HepG2 (cell line): ENCODE results near the gene SLC43A1. TPM values are rescaled to one million over a fixed set of nuclear protein-coding genes. Genes with fewer than 3 reads are reported as not detected.

Experiments
- ATAC-seq: fragments of 200-7000 bp; cut with Tn5 transposase; 3 replicates; pipeline ENCODE4 v1.9.1; 2020; ENCODE audit warnings: mild to moderate bottlenecking, moderate library complexity
- BruUV-seq: library from RNA; stranded (reverse); fragments of 400-500 nt; replicated peaks from 2 replicates; lab custom pipeline; 2021; lab: Mats Ljungman, UMichigan
- CTCF ChIA-PET: fragments of 300-600 bp; formaldehyde crosslinking; extraction: SDS; loops from one replicate; lab custom pipeline; 2021; ENCODE audit warnings: low total read pairs, inconsistent platforms, low intra/inter-chr PET ratio; lab: Yijun Ruan, JAX
- POLR2A ChIA-PET: fragments of 350-600 bp; sonication (Branson Sonifier 250); formaldehyde crosslinking; loops from one replicate; lab custom pipeline; 2020; ENCODE audit warnings: antibody characterized with exemption, inconsistent platforms; lab: Yijun Ruan, JAX
- DNase-seq: peaks from one replicate; pipeline ENCODE4 v3.0.0-alpha.2; 2015; ENCODE audit warnings: low spot score
- FAIRE-seq: peaks from 3 replicates; lab custom pipeline; 2011; peaks lifted over from hg19 to GRCh38; lab: Jason Lieb, UNC
- H2AFZ ChIP-seq: one replicate; pipeline ENCODE4 v1.6.1; 2011; ENCODE audit warnings: low read length, inconsistent platforms
- H3K27ac ChIP-seq: fragments of 300-600 bp; 3 replicates; pipeline ENCODE4 v1.8.0; 2011; ENCODE audit warnings: mixed run types, mild to moderate bottlenecking, mixed read lengths, low read length, inconsistent platforms; ENCODE audit not compliant: insufficient read depth; ENCODE audit errors: extremely low read length
- H3K27me3 ChIP-seq, 2 experiments: fragments of 200-600 bp in 1 of 2; 2 replicates in 1 of 2; 3 replicates in 1 of 2; pipeline versions ENCODE4 v1.6.0 to v1.8.0; 2011; ENCODE audit warnings: low read length in 2 of 2, mild to moderate bottlenecking in 2 of 2, moderate library complexity in 2 of 2, inconsistent platforms in 1 of 2; ENCODE audit not compliant: insufficient read depth in 2 of 2, control insufficient read depth in 1 of 2
- H3K36me3 ChIP-seq, 2 experiments: fragments of 200-600 bp in 1 of 2; replicated peaks in 1 of 2; 2 replicates in 1 of 2; 3 replicates in 1 of 2; pipeline versions ENCODE4 v1.5.1 to v1.8.0; 2011; ENCODE audit warnings: low read length in 2 of 2, inconsistent platforms in 1 of 2; ENCODE audit not compliant: insufficient read depth in 2 of 2, control insufficient read depth in 1 of 2
- H3K4me1 ChIP-seq: 2 replicates; pipeline ENCODE4 v1.5.1; 2012; ENCODE audit warnings: low read length, inconsistent platforms; ENCODE audit not compliant: insufficient read depth
- H3K4me2 ChIP-seq: 2 replicates; pipeline ENCODE4 v1.6.0; 2011; ENCODE audit warnings: low read depth, low read length, inconsistent platforms
- H3K4me3 ChIP-seq, 3 experiments: fragments of 200-600 bp in 1 of 3; sonication (generic), shearing (Covaris generic) in 1 of 3; replicated peaks in 1 of 3; 2 replicates each; pipeline ENCODE4 v1.5.1; 2011 to 2016; ENCODE audit warnings: low read length in 3 of 3, inconsistent platforms in 2 of 3, low read depth in 2 of 3, mild to moderate bottlenecking in 2 of 3, control low read depth in 1 of 3, mixed read lengths in 1 of 3; ENCODE audit not compliant: insufficient read depth in 1 of 3
- H3K79me2 ChIP-seq: one replicate; pipeline ENCODE4 v1.6.1; 2011; ENCODE audit warnings: low read length, inconsistent platforms; ENCODE audit not compliant: insufficient read depth
- H3K9ac ChIP-seq: 2 replicates; pipeline ENCODE4 v1.6.0; 2011; ENCODE audit warnings: mild to moderate bottlenecking, low read depth, low read length, inconsistent platforms; ENCODE audit not compliant: insufficient read depth
- H3K9me3 ChIP-seq: 2 replicates; pipeline ENCODE4 v1.5.1; 2012; ENCODE audit warnings: mild to moderate bottlenecking, low read length
- H4K20me1 ChIP-seq: 2 replicates; pipeline ENCODE4 v1.6.0; 2011; ENCODE audit warnings: inconsistent platforms, mild to moderate bottlenecking, low read length, moderate library complexity; ENCODE audit not compliant: insufficient read depth
- FOXM1 ChIP-seq: sonication (generic); formaldehyde crosslinking; IDR thresholded peaks from 2 replicates; pipeline ENCODE4 v1.5.0; 2020; ENCODE audit warnings: missing genetic modification reagents
- IRX3 ChIP-seq: sonication (generic); formaldehyde crosslinking; IDR thresholded peaks from 2 replicates; pipeline ENCODE4 v1.8.1; 2023; ENCODE audit warnings: mild to moderate bottlenecking, low read depth, missing genetic modification reagents, borderline replicate concordance
- MAF1 ChIP-seq: sonication (generic); formaldehyde crosslinking; IDR thresholded peaks from 2 replicates; pipeline ENCODE4 v1.5.0; 2020; ENCODE audit warnings: missing genetic modification reagents, borderline replicate concordance
- RFX3 ChIP-seq: IDR thresholded peaks from 2 replicates; pipeline ENCODE4 v1.6.1; 2016; ENCODE audit warnings: missing biosample characterization, missing genetic modification reagents
- SOX6 ChIP-seq, 2 experiments: fragments of 450-650 bp in 1 of 2; sonication (generic) in 1 of 2; formaldehyde crosslinking in 1 of 2; IDR thresholded peaks; 2 replicates each; pipeline versions ENCODE4 v1.4.0 to v1.6.1; 2017 to 2020; ENCODE audit warnings: antibody characterized with exemption in 1 of 2, mild to moderate bottlenecking in 1 of 2, missing genetic modification reagents in 1 of 2
- ZNF12 ChIP-seq: sonication (generic); formaldehyde crosslinking; IDR thresholded peaks from 2 replicates; pipeline ENCODE4 v1.5.0; 2020; ENCODE audit warnings: missing genetic modification reagents
- ZNF546 ChIP-seq: sonication (generic); formaldehyde crosslinking; conservative IDR thresholded peaks from 2 replicates; pipeline ENCODE4 v1.8.1; 2023; ENCODE audit warnings: mild to moderate bottlenecking, missing genetic modification reagents
- WGBS: methylation state at CpG from one replicate; pipeline ENCODE4 v1.1.6; 2017; ENCODE audit warnings: low lambda C conversion rate; 5-methylcytosine and 5-hydroxymethylcytosine counted together
- in situ Hi-C: cut with HindIII; loops from 2 replicates; pipeline ENCODE4 v1.10.0; 2017; ENCODE audit warnings: low pct_unique_long_range_greater_than_20kb; ENCODE audit not compliant: extremely low pct_ligation_motif_present
- intact Hi-C: fragments of 100-400 bp; cut with micrococcal nuclease; formaldehyde crosslinking; loops from one replicate; pipeline ENCODE4 v1.10.0; 2022; ENCODE audit not compliant: unreplicated experiment
- polyA plus RNA-seq, 8 experiments: library from polyadenylated mRNA; depleted of rRNA in 3 of 8; stranded (reverse) in 7 of 8; unstranded in 1 of 8; fragments of >200 nt; fragmentation: Illumina TruSeq in 4 of 8; extraction: Trizol in 4 of 8; gene quantifications; 2 replicates each; pipeline versions ENCODE4 v1.2.1 to v1.2.3, GENCODE V29; 2011 to 2016; ENCODE audit warnings: low read depth in 4 of 8, missing spikeins in 1 of 8, mixed read lengths in 1 of 8; ENCODE audit not compliant: insufficient read depth in 1 of 8
- total RNA-seq, 5 experiments: library from RNA; depleted of rRNA; stranded (reverse); fragments of >200 nt; fragmentation: Illumina TruSeq; extraction: Trizol; gene quantifications; 2 replicates each; pipeline ENCODE4 v1.2.3, GENCODE V29; 2016; ENCODE audit warnings: low read depth in 1 of 5
- TF ChIP-seq, protein P1 (sequence below): IDR thresholded peaks from 2 replicates; pipeline ENCODE4 v1.6.1; 2016; ENCODE audit warnings: mild to moderate bottlenecking, missing biosample characterization, missing genetic modification reagents
- TF ChIP-seq, protein P2 (sequence below): sonication (generic); formaldehyde crosslinking; IDR thresholded peaks from 2 replicates; pipeline ENCODE4 v1.5.0; 2020; ENCODE audit warnings: mild to moderate bottlenecking, missing genetic modification reagents
- TF ChIP-seq, protein P3 (sequence below): IDR thresholded peaks from 2 replicates; pipeline ENCODE4 v1.6.1; 2016; ENCODE audit warnings: low read depth, control low read depth
- TF ChIP-seq, protein P4 (sequence below): sonication (generic); formaldehyde crosslinking; IDR thresholded peaks from 2 replicates; pipeline ENCODE4 v1.5.0; 2020; ENCODE audit warnings: mild to moderate bottlenecking, missing genetic modification reagents
- TF ChIP-seq, protein P5 (sequence below): sonication (generic); formaldehyde crosslinking; conservative IDR thresholded peaks from 2 replicates; pipeline ENCODE4 v1.8.0; 2022; ENCODE audit warnings: low read depth, missing genetic modification reagents

Gene SLC43A1
- total and polyA plus RNA-seq, 2 of the 13 experiments (the other 11 are each of a cell fraction or from before 2014, with no cell fraction given): 72.3 to 87.6 TPM

DNA sequence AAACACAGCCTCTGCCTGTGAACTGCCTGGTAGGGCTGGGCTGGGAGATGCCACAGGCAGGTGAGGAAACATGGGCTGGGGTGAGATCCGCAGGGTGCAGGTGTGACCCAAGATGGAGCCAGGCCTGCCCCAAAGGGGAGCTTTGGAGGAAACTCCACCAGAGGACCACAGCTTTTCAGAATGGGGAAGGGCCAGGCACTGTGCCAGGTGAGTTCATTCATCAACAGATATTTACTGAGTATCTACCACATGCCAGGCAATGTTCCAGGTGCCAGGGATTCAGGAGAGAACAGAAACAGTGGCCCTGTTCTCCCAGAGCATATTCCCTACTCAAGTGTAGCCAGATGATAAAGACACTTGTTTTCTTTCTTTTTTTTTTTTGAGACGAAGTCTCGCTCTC, 44.0 kb downstream of the SLC43A1 start:
- Histone ChIP-seq H3K79me2 (no peaks in the 10 kb centered on the region), H3K4me2 (no peak overlapping the region), H3K4me1 (peaks cover 23% of the 10 kb centered on the region), H3K9ac (no peak overlapping the region), H4K20me1 (no peaks in the 10 kb centered on the region), H3K4me3 (no peak overlapping the region), H2AFZ (no peak overlapping the region), H3K36me3 (no peaks in the 10 kb centered on the region), H3K9me3 (no peaks in the 10 kb centered on the region), H3K27ac (no peak overlapping the region), H3K27me3 (no peaks in the 10 kb centered on the region)
- 99% methylated on average over 3 of the region's 3 CpGs for WGBS
- POLR2A ChIA-PET: interaction anchor here (1.7 kb wide), 2 partner anchors 13 to 59 kb away, joined by 4 to 8 read pairs; partner anchors contain the start of gene TIMM10
- no TSS peak for BruUV-seq
- TF ChIP-seq ZNF546 (CRISPR knock-in tag): no peak
- TF ChIP-seq, protein P1, sequence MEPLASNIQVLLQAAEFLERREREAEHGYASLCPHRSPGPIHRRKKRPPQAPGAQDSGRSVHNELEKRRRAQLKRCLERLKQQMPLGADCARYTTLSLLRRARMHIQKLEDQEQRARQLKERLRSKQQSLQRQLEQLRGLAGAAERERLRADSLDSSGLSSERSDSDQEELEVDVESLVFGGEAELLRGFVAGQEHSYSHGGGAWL: no peak
- TF ChIP-seq, protein P2, sequence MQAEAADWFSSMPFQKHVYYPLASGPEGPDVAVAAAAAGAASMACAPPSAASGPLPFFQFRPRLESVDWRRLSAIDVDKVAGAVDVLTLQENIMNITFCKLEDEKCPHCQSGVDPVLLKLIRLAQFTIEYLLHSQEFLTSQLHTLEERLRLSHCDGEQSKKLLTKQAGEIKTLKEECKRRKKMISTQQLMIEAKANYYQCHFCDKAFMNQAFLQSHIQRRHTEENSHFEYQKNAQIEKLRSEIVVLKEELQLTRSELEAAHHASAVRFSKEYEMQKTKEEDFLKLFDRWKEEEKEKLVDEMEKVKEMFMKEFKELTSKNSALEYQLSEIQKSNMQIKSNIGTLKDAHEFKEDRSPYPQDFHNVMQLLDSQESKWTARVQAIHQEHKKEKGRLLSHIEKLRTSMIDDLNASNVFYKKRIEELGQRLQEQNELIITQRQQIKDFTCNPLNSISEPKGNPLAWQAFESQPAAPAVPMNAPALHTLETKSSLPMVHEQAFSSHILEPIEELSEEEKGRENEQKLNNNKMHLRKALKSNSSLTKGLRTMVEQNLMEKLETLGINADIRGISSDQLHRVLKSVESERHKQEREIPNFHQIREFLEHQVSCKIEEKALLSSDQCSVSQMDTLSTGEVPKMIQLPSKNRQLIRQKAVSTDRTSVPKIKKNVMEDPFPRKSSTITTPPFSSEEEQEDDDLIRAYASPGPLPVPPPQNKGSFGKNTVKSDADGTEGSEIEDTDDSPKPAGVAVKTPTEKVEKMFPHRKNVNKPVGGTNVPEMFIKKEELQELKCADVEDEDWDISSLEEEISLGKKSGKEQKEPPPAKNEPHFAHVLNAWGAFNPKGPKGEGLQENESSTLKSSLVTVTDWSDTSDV (CRISPR knock-in tag): no peak
- TF ChIP-seq, protein P3, sequence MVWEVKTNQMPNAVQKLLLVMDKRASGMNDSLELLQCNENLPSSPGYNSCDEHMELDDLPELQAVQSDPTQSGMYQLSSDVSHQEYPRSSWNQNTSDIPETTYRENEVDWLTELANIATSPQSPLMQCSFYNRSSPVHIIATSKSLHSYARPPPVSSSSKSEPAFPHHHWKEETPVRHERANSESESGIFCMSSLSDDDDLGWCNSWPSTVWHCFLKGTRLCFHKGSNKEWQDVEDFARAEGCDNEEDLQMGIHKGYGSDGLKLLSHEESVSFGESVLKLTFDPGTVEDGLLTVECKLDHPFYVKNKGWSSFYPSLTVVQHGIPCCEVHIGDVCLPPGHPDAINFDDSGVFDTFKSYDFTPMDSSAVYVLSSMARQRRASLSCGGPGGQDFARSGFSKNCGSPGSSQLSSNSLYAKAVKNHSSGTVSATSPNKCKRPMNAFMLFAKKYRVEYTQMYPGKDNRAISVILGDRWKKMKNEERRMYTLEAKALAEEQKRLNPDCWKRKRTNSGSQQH (CRISPR knock-in tag): no peak
- TF ChIP-seq, protein P4, sequence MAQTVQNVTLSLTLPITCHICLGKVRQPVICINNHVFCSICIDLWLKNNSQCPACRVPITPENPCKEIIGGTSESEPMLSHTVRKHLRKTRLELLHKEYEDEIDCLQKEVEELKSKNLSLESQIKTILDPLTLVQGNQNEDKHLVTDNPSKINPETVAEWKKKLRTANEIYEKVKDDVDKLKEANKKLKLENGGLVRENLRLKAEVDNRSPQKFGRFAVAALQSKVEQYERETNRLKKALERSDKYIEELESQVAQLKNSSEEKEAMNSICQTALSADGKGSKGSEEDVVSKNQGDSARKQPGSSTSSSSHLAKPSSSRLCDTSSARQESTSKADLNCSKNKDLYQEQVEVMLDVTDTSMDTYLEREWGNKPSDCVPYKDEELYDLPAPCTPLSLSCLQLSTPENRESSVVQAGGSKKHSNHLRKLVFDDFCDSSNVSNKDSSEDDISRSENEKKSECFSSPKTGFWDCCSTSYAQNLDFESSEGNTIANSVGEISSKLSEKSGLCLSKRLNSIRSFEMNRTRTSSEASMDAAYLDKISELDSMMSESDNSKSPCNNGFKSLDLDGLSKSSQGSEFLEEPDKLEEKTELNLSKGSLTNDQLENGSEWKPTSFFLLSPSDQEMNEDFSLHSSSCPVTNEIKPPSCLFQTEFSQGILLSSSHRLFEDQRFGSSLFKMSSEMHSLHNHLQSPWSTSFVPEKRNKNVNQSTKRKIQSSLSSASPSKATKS (CRISPR knock-in tag): no peak
- TF ChIP-seq, protein P5, sequence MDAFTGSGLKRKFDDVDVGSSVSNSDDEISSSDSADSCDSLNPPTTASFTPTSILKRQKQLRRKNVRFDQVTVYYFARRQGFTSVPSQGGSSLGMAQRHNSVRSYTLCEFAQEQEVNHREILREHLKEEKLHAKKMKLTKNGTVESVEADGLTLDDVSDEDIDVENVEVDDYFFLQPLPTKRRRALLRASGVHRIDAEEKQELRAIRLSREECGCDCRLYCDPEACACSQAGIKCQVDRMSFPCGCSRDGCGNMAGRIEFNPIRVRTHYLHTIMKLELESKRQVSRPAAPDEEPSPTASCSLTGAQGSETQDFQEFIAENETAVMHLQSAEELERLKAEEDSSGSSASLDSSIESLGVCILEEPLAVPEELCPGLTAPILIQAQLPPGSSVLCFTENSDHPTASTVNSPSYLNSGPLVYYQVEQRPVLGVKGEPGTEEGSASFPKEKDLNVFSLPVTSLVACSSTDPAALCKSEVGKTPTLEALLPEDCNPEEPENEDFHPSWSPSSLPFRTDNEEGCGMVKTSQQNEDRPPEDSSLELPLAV: no peak
- no peak for TF ChIP-seq SOX6 (IDR thresholded peaks at IDR 0.05)
- no peak for TF ChIP-seq SOX6 (CRISPR knock-in tag; IDR thresholded peaks at IDR 0.05)
- no peak for TF ChIP-seq RFX3 (CRISPR knock-in tag)
- TF ChIP-seq FOXM1 (CRISPR knock-in tag): no peak
- TF ChIP-seq IRX3: no peak
- TF ChIP-seq MAF1 (CRISPR knock-in tag): no peak
- no peak for TF ChIP-seq ZNF12 (CRISPR knock-in tag)
- CTCF ChIA-PET: no interaction called here
- intact Hi-C loops (no loop called here), in situ Hi-C loops (no loop called here)
- FAIRE-seq (no peak), DNase-seq (no peak), ATAC-seq (no peak)
